ENCODE results near the gene CARS2.

The CARS2 gene

GRCh38 chr13:110715395-110716246 lies 9.7 kb upstream of the CARS2 start:
- peak; percentile 33 for TF ChIP-seq CTCF (IDR thresholded peaks at IDR 0.05; ENCODE audit: extremely low read depth, insufficient read depth, missing control alignments)
- peak; percentile 96 for DNase-seq (ENCODE audit: low spot score)
- in situ Hi-C loops (cut with MboI; ENCODE audit: low pct_unique_long_range_greater_than_20kb, low sequenced_read_pairs, unreplicated experiment) = no loop called here

DNA sequence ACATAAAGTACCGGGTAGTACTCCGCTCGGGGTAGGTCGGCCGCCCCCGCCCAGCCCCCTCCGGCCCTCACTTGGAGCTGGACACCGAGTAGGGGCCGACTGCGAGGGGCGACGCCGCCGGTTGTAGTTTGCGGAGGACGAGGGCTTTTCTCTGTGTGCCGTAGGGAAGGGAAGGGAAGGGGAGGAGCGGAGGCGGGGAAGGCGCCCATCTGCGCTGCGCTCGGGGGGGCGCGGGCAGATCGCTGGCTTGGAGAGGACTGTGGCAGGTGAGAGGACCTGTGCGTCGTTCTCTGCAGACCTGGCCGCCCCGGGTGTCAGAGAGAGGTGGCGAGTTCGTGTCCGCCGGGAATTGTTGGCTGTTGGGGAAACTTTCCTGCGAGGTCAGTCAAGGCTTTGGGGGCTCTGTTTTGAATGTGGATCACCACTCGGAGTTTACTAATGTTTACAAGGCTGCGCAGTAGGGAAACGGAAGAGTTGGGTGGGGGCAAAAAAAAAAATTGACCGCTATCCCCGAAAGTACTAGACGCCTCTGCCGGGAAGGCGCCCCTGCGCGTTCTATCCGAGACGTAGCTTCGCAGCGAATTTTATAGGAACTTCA lies 9.0 kb upstream of the CARS2 start:
- TF ChIP-seq CTCF (IDR thresholded peaks at IDR 0.05; ENCODE audit: extremely low read depth, insufficient read depth, missing control alignments) = no peak
- in situ Hi-C loops (cut with MboI; ENCODE audit: low pct_unique_long_range_greater_than_20kb, low sequenced_read_pairs, unreplicated experiment) = no loop called here
- DNase-seq (ENCODE audit: low spot score) = no peak

DNA sequence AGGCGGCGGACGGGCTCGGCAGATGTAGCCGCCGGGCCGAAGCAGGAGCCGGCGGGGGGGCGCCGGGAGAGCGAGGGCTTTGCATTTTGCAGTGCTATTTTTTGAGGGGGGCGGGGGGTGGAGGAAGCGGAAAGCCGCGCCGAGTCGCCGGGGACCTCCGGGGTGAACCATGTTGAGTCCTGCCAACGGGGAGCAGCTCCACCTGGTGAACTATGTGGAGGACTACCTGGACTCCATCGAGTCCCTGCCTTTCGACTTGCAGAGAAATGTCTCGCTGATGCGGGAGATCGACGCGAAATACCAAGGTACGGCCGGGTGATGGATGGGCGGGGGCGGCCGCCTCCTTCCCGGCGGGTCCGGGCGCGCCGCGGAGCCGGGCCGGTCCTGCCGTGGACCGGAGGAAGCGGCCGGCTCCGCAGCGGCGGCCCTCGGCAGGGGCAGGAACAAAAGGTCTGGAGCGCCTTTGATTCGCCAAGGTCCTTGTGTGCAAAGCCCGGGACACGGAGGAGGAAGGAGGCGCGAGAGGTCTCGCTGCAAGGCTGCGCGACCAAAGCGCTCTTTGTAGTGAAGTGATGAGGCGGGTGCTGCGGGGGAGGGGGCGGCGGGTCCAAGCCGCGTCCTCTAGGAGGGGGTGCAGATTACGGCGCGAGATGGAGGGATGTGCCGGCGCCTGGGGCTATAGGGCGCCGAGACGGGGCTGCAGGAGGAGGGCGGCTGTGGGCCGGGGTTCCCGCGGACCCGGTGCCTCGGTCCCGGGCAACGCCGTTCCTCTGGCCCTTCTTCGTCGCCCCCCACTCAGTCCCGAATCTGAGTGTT lies 8.3 kb upstream of the CARS2 start:
- in situ Hi-C loops (cut with MboI; ENCODE audit: low pct_unique_long_range_greater_than_20kb, low sequenced_read_pairs, unreplicated experiment) = no loop called here
- peak; percentile 69 for DNase-seq (ENCODE audit: low spot score)
- peak; percentile 13 for TF ChIP-seq CTCF (IDR thresholded peaks at IDR 0.05; ENCODE audit: extremely low read depth, insufficient read depth, missing control alignments)

DNA sequence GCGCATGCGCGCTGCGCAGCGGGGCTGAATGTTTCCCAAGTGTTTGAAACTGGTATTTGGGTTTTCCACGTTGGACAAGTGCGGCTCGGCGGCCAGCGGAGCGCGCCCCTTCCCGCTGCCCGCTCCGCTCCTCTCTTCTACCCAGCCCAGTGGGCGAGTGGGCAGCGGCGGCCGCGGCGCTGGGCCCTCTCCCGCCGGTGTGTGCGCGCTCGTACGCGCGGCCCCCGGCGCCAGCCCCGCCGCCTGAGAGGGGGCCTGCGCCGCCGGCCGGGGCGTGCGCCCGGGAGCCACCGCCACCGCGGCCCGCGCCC lies 7.7 kb upstream of the CARS2 start, which contains the start of gene ING1:
Gene ING1, plus strand, starts transcription at position 59 of the 311 bp plus-strand sequence. CDS start 450 bp downstream, outside the sequence.
- TF ChIP-seq CTCF (IDR thresholded peaks at IDR 0.05; ENCODE audit: extremely low read depth, insufficient read depth, missing control alignments) = no peak
- in situ Hi-C loops (cut with MboI; ENCODE audit: low pct_unique_long_range_greater_than_20kb, low sequenced_read_pairs, unreplicated experiment) = no loop called here
- no peak for DNase-seq (ENCODE audit: low spot score)

DNA sequence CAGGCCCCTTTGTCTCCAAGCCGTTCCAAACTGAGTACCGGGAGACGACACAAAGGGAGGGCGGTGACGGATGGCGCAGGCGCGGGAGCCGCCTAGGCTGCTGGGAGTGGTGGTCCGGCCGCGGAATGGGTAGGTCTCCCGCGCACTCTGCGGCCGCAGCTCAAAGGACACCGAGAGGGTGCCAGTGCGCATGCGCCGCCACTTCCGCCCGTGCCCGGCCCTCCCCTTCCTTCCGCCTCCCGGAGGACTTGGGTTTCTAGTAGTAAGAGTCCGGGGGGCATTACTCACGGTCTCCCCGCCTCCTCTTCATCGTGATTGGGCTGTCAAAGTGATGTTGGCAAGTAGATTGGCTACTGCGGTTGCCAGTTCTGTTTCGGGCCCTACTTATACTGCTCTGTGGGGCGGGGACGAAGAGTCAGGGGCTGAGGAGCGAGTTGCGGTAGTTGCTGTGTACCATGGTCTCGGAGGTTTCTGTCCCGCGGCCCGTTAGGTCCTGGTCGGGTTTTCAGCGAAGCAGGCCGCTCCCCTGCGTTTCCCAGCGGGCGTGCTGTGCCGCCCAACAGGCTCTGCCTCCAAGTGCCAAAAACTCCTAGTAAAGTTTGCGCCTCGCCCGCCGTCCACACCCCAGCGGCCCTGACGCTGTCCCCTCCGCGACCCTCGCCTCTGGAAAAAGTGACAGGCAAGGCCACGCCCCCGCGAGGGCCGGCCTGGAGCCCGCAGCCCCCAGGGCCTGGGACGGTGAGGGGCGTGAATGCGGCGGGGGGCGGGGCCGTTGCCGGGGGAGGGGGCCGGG lies 7.1 kb upstream of the CARS2 start:
- no peak for TF ChIP-seq CTCF (IDR thresholded peaks at IDR 0.05; ENCODE audit: extremely low read depth, insufficient read depth, missing control alignments)
- in situ Hi-C loops (cut with MboI; ENCODE audit: low pct_unique_long_range_greater_than_20kb, low sequenced_read_pairs, unreplicated experiment) = no loop called here
- peak; percentile 98 for DNase-seq (ENCODE audit: low spot score)
